Endothelial cell of hepatic sinusoid (primary cell): ENCODE measurements around the gene AIM2.

Experiments
- in situ Hi-C: cut with HindIII; loops from 2 replicates; pipeline ENCODE4 v1.10.0; 2017; ENCODE audit warnings: low sequenced_read_pairs

AIM2 gene

GRCh38 chr1:159023723-159024122, 52.8 kb downstream of the AIM2 start:
- in situ Hi-C loops, result no loop called here

- in situ Hi-C loops, result loop anchor here (5.0 kb wide), 1 partner anchor 57 kb away; no protein-coding TSS in a partner anchor
Measured at GRCh38 chr1:159015440-159015909, 61.1 kb downstream of the AIM2 start.

DNA sequence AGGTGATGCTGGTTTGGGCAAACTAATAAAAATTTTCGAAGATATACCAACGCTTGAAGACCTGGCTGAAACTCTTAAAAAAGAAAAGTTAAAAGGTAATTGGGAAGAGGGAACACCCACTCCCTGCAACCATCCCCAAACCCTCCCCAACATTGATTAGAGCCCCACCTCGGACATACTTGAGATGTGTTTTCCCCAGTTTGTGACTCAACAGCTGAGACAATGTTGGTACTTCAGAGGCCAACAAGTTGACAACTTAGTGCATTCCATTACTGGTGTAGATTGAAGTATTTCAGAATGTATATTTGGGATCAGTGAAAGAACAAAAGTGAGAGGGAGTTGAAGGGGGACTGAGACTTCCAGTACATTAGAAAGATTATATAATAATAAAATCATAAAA, 61.7 kb downstream of the AIM2 start:
- in situ Hi-C loops, result loop anchor here (5.0 kb wide), 1 partner anchor 57 kb away; no protein-coding TSS in a partner anchor

GRCh38 chr1:159014003-159014571, 62.5 kb downstream of the AIM2 start:
- in situ Hi-C loops, result no loop called here

DNA sequence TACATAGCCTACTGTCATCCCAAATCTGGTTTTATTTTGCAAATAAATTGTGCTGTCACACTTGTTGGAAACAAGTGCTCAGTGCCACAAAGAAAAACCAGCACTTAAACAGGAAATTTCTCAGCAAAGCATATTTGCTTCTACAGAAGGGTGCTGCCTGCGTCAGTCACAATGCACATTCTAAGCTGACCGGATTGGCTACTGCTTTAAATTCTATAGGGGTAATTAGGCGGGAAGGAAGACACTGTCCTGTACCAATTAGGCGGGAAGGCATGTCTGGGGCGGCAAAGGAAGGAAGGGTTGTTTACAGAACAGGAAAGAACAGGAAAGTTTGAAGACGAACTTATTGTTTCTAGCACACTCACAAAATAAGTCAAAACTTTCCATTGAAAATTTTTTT, 64.1 kb downstream of the AIM2 start:
- in situ Hi-C loops, result no loop called here
